Activated gamma-delta T cell (primary cell): Measurements from ENCODE around the gene FAIM.
A peak's percentile ranks its signal among the peaks of the same experiment; 100 is the strongest.
"Not testable (repeated sequence)": the region's sequence is repeated elsewhere in the genome, so short reads cannot be mapped to it uniquely, and the experiment has no call there.

Source experiments
- DNase-seq: peaks from one replicate; lab custom pipeline; 2025; lab: John Stamatoyannopoulos, UW
- total RNA-seq, 2 donors: gene quantifications; one replicate each; lab custom pipeline; 2026; lab: John Stamatoyannopoulos, UW

The FAIM gene
- total RNA-seq = 7.7 to 8.5 reads per million in 2 donors

GRCh38 chr3:138608322-138609135 is at the start of gene FAIM:
FAIM (plus strand) TSS chr3:138608771; CDS start chr3:138619727, 10,956 bp downstream.
- DNase-seq = peak; percentile 65

GRCh38 chr3:138559134-138559533 is 49.4 kb upstream of the FAIM start:
- no peak for DNase-seq

GRCh38 chr3:138560501-138560900 is 48.1 kb upstream of the FAIM start:
- DNase-seq = no peak

- not testable (repeated sequence) for DNase-seq
These were observed 45.7 kb upstream of the FAIM start for GRCh38 chr3:138562902-138563301.

GRCh38 chr3:138566293-138566692 is 42.3 kb upstream of the FAIM start:
- DNase-seq = not testable (repeated sequence)

- no peak for DNase-seq
These were observed 41.2 kb upstream of the FAIM start for GRCh38 chr3:138567403-138567802.

GRCh38 chr3:138569090-138569489 is 39.5 kb upstream of the FAIM start:
- no peak for DNase-seq

- DNase-seq = not testable (repeated sequence)
These were observed 38.9 kb upstream of the FAIM start for GRCh38 chr3:138569624-138570023.

- DNase-seq = no peak
These were observed 35.4 kb upstream of the FAIM start for GRCh38 chr3:138573138-138573537.

GRCh38 chr3:138578141-138578540 is 30.4 kb upstream of the FAIM start:
- no peak for DNase-seq

- DNase-seq = no peak
These were observed 29.5 kb upstream of the FAIM start for GRCh38 chr3:138578961-138579574.

GRCh38 chr3:138587374-138587773 is 21.2 kb upstream of the FAIM start:
- DNase-seq = no peak

GRCh38 chr3:138588445-138588844 is 20.1 kb upstream of the FAIM start:
- no peak for DNase-seq

GRCh38 chr3:138591392-138591791 is 17.2 kb upstream of the FAIM start:
- DNase-seq = no peak

- DNase-seq = no peak
These were observed 15.0 kb upstream of the FAIM start for GRCh38 chr3:138593488-138594149.

- DNase-seq = no peak
These were observed 14.2 kb upstream of the FAIM start, which contains the start of gene CEP70 for GRCh38 chr3:138594150-138594934. CEP70 (minus strand) TSS chr3:138594260; CDS start chr3:138572927, 21,333 bp downstream.

GRCh38 chr3:138594935-138595610 is 13.5 kb upstream of the FAIM start:
- DNase-seq = no peak

- DNase-seq = not testable (repeated sequence)
These were observed 11.2 kb upstream of the FAIM start for GRCh38 chr3:138597186-138597976.

- DNase-seq = no peak
These were observed 10.0 kb upstream of the FAIM start for GRCh38 chr3:138598534-138598933.

- DNase-seq = no peak
These were observed 8.3 kb upstream of the FAIM start for GRCh38 chr3:138600100-138600745.
